GM21576 (cell line): Measurements from ENCODE around the gene PARD3.
"Not testable (repeated sequence)": the region's sequence is repeated elsewhere in the genome, so short reads cannot be mapped to it uniquely, and the experiment has no call there.

Experiments used
- ATAC-seq: cut with Tn5 transposase; IDR thresholded peaks from one replicate; pipeline ENCODE4 v1.9.1; 2021; ENCODE audit warnings: mild to moderate bottlenecking, moderate library complexity; ENCODE audit not compliant: unreplicated experiment

PARD3 gene

DNA sequence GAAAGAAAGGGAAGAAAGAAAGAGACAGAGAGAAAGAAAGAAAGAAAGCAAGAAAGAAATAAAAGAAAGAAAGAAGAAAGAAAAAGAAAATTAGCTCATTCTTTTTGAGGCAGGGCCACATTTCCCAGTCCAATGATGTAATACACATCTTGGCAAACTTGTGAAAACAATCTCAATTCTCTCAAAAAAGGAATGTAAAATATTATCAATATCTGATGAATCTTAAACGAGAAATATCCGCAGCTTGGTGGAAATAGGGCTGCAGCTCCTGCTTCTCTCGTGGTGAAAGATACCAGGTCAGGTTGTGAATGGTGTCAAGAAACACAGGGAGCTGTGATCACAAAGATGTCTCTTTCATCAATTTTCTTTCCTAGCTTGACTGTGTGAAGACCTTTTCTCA, 741.0 kb downstream of the PARD3 start:
- no peak for ATAC-seq

DNA sequence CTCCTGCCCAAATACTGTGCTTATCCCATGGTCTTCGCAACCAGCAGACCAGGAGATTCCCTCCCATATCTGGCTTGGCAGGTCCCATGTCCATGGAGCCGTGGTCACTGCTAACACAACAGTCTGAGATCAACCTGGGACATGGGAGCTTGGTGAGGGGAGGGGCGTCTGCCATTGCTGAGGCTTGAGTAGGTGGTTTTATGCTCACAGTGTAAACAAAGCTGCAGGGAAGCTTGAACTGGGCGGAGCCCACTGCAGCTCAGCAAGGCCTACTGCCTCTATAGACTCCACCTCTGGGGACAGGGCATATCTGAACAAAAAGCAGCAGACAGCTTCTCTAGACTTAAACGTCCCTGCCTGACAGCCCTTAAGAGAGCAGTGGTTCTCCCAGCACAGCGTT, 747.4 kb downstream of the PARD3 start:
- not testable (repeated sequence) for ATAC-seq

DNA sequence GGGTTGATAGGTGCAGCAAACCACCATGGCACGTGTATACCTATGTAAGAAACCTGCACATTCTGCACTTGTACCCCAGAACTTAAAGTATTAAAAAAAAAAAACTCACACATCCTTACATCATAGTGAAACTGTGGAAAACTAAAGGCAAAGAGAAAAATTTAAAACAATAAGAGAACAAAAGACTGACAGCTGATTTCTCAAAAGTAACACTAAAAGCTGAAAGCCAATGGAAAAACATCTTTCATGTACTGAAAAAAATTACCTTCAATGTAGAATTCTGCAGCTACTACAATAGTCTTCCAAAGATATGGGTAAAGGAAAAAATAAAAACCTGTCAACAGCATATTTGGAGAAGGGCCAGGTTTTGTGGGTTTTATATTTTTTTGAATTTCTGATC, 751.5 kb downstream of the PARD3 start:
- no peak for ATAC-seq

DNA sequence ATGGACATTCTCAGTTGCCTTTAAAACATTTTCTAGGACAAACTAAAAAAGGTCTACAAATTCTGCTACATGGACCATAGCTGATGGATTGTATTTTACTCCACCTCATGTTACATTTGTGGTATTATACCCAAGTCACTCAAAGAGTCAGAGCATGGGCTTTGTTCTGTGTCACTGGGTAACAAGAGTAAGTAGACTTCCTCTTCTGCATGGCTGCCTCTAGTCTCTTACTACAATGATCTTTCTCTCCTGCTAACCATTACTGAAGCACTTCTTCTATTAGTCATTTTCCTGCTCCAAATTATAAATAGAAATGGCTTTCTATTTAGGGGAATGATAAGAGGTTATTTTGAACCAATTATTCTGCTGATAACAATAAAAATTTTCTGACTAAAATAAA, 753.3 kb downstream of the PARD3 start:
- no peak for ATAC-seq
